HCT116 (cell line): ENCODE data around the gene THRB. TPM values are rescaled to one million over a fixed set of nuclear protein-coding genes. Genes with fewer than 3 reads are reported as not detected.

Experiments
- ATAC-seq: fragments of 200-7000 bp; cut with Tn5 transposase; 2 replicates; pipeline ENCODE4 v1.9.1; 2020; ENCODE audit warnings: mild to moderate bottlenecking, moderate library complexity
- BruUV-seq: library from RNA; stranded (reverse); fragments of 400-500 nt; replicated peaks from 2 replicates; lab custom pipeline; 2021; lab: Mats Ljungman, UMichigan
- CTCF ChIA-PET: fragments of 300-600 bp; sonication (Branson Sonifier 250); formaldehyde crosslinking; loops from one replicate; lab custom pipeline; 2021; ENCODE audit warnings: antibody characterized with exemption; lab: Charles Lee
- POLR2A ChIA-PET: fragments of 300-600, 350-600 bp; sonication (Branson Sonifier 250); formaldehyde crosslinking; loops from one replicate; lab custom pipeline; 2021; ENCODE audit warnings: antibody characterized with exemption; lab: Charles Lee
- RAD21 ChIA-PET, 2 experiments: fragments of 300-600 bp; sonication (Branson Sonifier 250); formaldehyde crosslinking; loops; one replicate each; lab custom pipeline; 2023; ENCODE audit warnings: low total read pairs in 2 of 2; ENCODE audit not compliant: uncharacterized antibody in 2 of 2, unreplicated experiment in 2 of 2, low non-redundant PET in 1 of 2; lab: Charles Lee
- DNase-seq: peaks from one replicate; pipeline ENCODE4 v3.0.0-alpha.2; 2010; ENCODE audit warnings: low read depth, low spot score
- H2AFZ ChIP-seq: fragments of 200-600 bp; shearing (Covaris generic), sonication (generic); 2 replicates; pipeline ENCODE4 v1.6.1; 2017; ENCODE audit warnings: low read depth, mixed run types, mixed read lengths, antibody characterized with exemption, low read length; ENCODE audit not compliant: poor library complexity, severe bottlenecking
- H3K27ac ChIP-seq: 2 replicates; pipeline ENCODE4 v1.5.1; 2012; ENCODE audit warnings: low read depth, low read length
- H3K27me3 ChIP-seq: fragments of 200-600 bp; sonication (generic); 2 replicates; pipeline ENCODE4 v1.6.1; 2016; ENCODE audit warnings: mixed run types, low read length, mixed read lengths; ENCODE audit not compliant: insufficient read depth
- H3K36me3 ChIP-seq, 2 experiments: fragments of 200-500 bp in 1 of 2; fragments of 200-600 bp in 1 of 2; sonication (Bioruptor generic) in 1 of 2; sonication (generic) in 1 of 2; 2 replicates each; pipeline versions ENCODE4 v1.5.1 to v1.6.1; 2014 to 2016; ENCODE audit warnings: low read length in 2 of 2, inconsistent platforms in 1 of 2, mixed read lengths in 1 of 2, mixed run types in 1 of 2; ENCODE audit not compliant: insufficient read depth in 2 of 2, control insufficient read depth in 1 of 2
- H3K4me1 ChIP-seq, 2 experiments: fragments of 200-600 bp in 1 of 2; sonication (generic) in 1 of 2; 2 replicates each; pipeline versions ENCODE4 v1.5.1 to v1.6.1; 2012 to 2017; ENCODE audit warnings: low read length in 2 of 2, inconsistent platforms in 1 of 2, mild to moderate bottlenecking in 1 of 2, mixed read lengths in 1 of 2, mixed run types in 1 of 2, moderate library complexity in 1 of 2; ENCODE audit not compliant: insufficient read depth in 2 of 2, control insufficient read depth in 1 of 2
- H3K4me2 ChIP-seq: fragments of 200-600 bp; sonication (generic); 2 replicates; pipeline ENCODE4 v1.6.1; 2017; ENCODE audit warnings: mixed run types, low read length, mixed read lengths
- H3K4me3 ChIP-seq, 2 experiments: fragments of 200-600 bp in 1 of 2; sonication (generic) in 1 of 2; replicated peaks in 1 of 2; 2 replicates each; pipeline ENCODE4 v1.5.1; 2011 to 2016; ENCODE audit warnings: low read length in 2 of 2, control low read depth in 1 of 2, low read depth in 1 of 2, mild to moderate bottlenecking in 1 of 2, mixed read lengths in 1 of 2, mixed run types in 1 of 2
- H3K79me2 ChIP-seq: fragments of 200-600 bp; sonication (generic); 2 replicates; pipeline ENCODE4 v1.6.1; 2017; ENCODE audit warnings: mild to moderate bottlenecking, mixed run types, low read length, moderate library complexity, mixed read lengths; ENCODE audit not compliant: insufficient read depth
- H3K9ac ChIP-seq: fragments of 200-600 bp; sonication (generic); 2 replicates; pipeline ENCODE4 v1.6.1; 2016; ENCODE audit warnings: low read length, mixed read lengths
- H3K9me2 ChIP-seq: fragments of 200-600 bp; sonication (generic), shearing (Covaris generic); 2 replicates; pipeline ENCODE4 v1.6.1; 2017; ENCODE audit warnings: mixed run types, mild to moderate bottlenecking, moderate library complexity; ENCODE audit not compliant: insufficient read depth
- H3K9me3 ChIP-seq, 2 experiments: fragments of 200-500 bp in 1 of 2; fragments of 200-600 bp in 1 of 2; sonication (Bioruptor generic) in 1 of 2; sonication (generic) in 1 of 2; 2 replicates each; pipeline ENCODE4 v1.6.1; 2014 to 2017; ENCODE audit warnings: low read length in 2 of 2, mixed read lengths in 2 of 2, inconsistent platforms in 1 of 2, low read depth in 1 of 2, mild to moderate bottlenecking in 1 of 2, mixed run types in 1 of 2, moderate library complexity in 1 of 2; ENCODE audit not compliant: control insufficient read depth in 1 of 2, insufficient read depth in 1 of 2
- H4K20me1 ChIP-seq: fragments of 200-600 bp; sonication (generic), shearing (Covaris generic); 2 replicates; pipeline ENCODE4 v1.6.1; 2017; ENCODE audit warnings: mixed run types, mild to moderate bottlenecking, moderate library complexity; ENCODE audit not compliant: insufficient read depth
- CEBPB ChIP-seq: IDR thresholded peaks from 2 replicates; pipeline ENCODE4 v1.6.1; 2012; ENCODE audit warnings: low read depth
- CTCF ChIP-seq, 3 experiments: fragments of 200-600 bp in 1 of 3; sonication (generic) in 1 of 3; IDR thresholded peaks in 2 of 3; conservative IDR thresholded peaks in 1 of 3; 2 replicates each; pipeline ENCODE4 v1.5.1; 2012 to 2017; ENCODE audit warnings: low read depth in 2 of 3, low read length in 2 of 3, antibody characterized with exemption in 1 of 3, borderline replicate concordance in 1 of 3, control low read depth in 1 of 3, mild to moderate bottlenecking in 1 of 3, mixed read lengths in 1 of 3, mixed run types in 1 of 3, moderate library complexity in 1 of 3; ENCODE audit not compliant: insufficient read depth in 1 of 3
- EGR1 ChIP-seq: IDR thresholded peaks from 2 replicates; pipeline ENCODE4 v1.6.1; 2012; ENCODE audit warnings: low read depth
- EZH2phosphoT487 ChIP-seq: fragments of 200-600 bp; IDR thresholded peaks from 2 replicates; pipeline ENCODE4 v1.6.1; 2018; ENCODE audit warnings: antibody characterized with exemption, borderline replicate concordance
- FOSL1 ChIP-seq: IDR thresholded peaks from 2 replicates; pipeline ENCODE4 v1.6.1; 2012; ENCODE audit warnings: low read depth
- JUND ChIP-seq: IDR thresholded peaks from 2 replicates; pipeline ENCODE4 v1.6.1; 2012
- RAD21 ChIP-seq: IDR thresholded peaks from 2 replicates; pipeline ENCODE4 v1.6.1; 2012; ENCODE audit warnings: low read depth, mild to moderate bottlenecking
- SIN3A ChIP-seq: IDR thresholded peaks from 2 replicates; pipeline ENCODE4 v1.6.1; 2012; ENCODE audit warnings: low read depth
- SP1 ChIP-seq: IDR thresholded peaks from 2 replicates; pipeline ENCODE4 v1.6.1; 2012; ENCODE audit warnings: low read depth
- SRF ChIP-seq: IDR thresholded peaks from 2 replicates; pipeline ENCODE4 v1.6.1; 2012; ENCODE audit warnings: low read depth
- YY1 ChIP-seq: IDR thresholded peaks from 2 replicates; pipeline ENCODE4 v1.6.1; 2011; ENCODE audit warnings: low read length, low read depth, moderate library complexity, mild to moderate bottlenecking; ENCODE audit not compliant: insufficient replicate concordance; ENCODE audit errors: extremely low read depth
- ZNF274 ChIP-seq: fragments of 200-500 bp; sonication (Bioruptor generic); IDR thresholded peaks from 2 replicates; pipeline ENCODE4 v1.6.1; 2014; ENCODE audit warnings: mild to moderate bottlenecking, low read depth, low read length, inconsistent platforms
- intact Hi-C: fragments of 100-400 bp; cut with micrococcal nuclease; formaldehyde crosslinking; loops from 2 replicates; pipeline ENCODE4 v1.10.0; 2022
- total RNA-seq: library from RNA; stranded (reverse); gene quantifications from one replicate; pipeline ENCODE4 v1.2.1, GENCODE V29; 2021; ENCODE audit not compliant: unreplicated experiment
- TF ChIP-seq, protein P1 (sequence below): IDR thresholded peaks from 2 replicates; pipeline ENCODE4 v1.6.1; 2012; ENCODE audit warnings: low read depth
- TF ChIP-seq, protein P2 (sequence below): IDR thresholded peaks from 2 replicates; pipeline ENCODE4 v1.6.1; 2011; ENCODE audit warnings: mild to moderate bottlenecking, low read length, moderate library complexity; ENCODE audit not compliant: insufficient replicate concordance; ENCODE audit errors: extremely low read depth

THRB gene
- total RNA-seq, 1 experiment from 2014 or later, result 2.5 TPM

DNA sequence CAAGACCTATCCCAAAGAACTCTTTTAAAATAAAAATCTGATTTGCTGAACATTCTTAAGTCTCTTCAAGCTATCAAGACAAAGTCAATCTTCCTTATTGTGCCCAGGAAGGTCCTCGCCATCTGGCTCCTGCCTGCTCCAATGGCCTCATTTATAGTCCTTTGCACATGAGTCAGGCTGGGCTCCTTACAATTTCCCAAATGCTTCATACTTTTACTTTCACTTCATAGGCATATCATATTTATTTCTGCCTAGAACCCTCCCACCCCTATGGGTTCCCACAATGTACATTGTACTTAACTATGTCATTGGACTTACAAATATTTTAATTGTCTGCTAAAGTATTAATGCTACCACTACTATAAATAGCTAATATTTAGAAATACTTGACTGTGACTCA is 9.1 kb downstream of the THRB start:
- Histone ChIP-seq H2AFZ (no peak overlapping the region), H3K27me3 (no peaks in the 10 kb centered on the region)
- POLR2A ChIA-PET, result no interaction called here
- TF ChIP-seq ZNF274 (no peak), SRF (no peak), RAD21 (no peak), JUND (no peak), CEBPB (no peak), SIN3A (no peak), EZH2phosphoT487 (no peak), SP1 (no peak), FOSL1 (no peak), YY1 (no peak), EGR1 (no peak), CTCF (IDR thresholded peaks at IDR 0.05 in 2 of 3, conservative IDR thresholded peaks at IDR 0.05 in 1 of 3; ENCODE audit: borderline replicate concordance in 1 of 3, insufficient read depth in 1 of 3, low read depth in 2 of 3, low read length in 2 of 3) (no peak)
- TF ChIP-seq, protein P1, sequence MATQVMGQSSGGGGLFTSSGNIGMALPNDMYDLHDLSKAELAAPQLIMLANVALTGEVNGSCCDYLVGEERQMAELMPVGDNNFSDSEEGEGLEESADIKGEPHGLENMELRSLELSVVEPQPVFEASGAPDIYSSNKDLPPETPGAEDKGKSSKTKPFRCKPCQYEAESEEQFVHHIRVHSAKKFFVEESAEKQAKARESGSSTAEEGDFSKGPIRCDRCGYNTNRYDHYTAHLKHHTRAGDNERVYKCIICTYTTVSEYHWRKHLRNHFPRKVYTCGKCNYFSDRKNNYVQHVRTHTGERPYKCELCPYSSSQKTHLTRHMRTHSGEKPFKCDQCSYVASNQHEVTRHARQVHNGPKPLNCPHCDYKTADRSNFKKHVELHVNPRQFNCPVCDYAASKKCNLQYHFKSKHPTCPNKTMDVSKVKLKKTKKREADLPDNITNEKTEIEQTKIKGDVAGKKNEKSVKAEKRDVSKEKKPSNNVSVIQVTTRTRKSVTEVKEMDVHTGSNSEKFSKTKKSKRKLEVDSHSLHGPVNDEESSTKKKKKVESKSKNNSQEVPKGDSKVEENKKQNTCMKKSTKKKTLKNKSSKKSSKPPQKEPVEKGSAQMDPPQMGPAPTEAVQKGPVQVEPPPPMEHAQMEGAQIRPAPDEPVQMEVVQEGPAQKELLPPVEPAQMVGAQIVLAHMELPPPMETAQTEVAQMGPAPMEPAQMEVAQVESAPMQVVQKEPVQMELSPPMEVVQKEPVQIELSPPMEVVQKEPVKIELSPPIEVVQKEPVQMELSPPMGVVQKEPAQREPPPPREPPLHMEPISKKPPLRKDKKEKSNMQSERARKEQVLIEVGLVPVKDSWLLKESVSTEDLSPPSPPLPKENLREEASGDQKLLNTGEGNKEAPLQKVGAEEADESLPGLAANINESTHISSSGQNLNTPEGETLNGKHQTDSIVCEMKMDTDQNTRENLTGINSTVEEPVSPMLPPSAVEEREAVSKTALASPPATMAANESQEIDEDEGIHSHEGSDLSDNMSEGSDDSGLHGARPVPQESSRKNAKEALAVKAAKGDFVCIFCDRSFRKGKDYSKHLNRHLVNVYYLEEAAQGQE, result no peak
- TF ChIP-seq, protein P2, sequence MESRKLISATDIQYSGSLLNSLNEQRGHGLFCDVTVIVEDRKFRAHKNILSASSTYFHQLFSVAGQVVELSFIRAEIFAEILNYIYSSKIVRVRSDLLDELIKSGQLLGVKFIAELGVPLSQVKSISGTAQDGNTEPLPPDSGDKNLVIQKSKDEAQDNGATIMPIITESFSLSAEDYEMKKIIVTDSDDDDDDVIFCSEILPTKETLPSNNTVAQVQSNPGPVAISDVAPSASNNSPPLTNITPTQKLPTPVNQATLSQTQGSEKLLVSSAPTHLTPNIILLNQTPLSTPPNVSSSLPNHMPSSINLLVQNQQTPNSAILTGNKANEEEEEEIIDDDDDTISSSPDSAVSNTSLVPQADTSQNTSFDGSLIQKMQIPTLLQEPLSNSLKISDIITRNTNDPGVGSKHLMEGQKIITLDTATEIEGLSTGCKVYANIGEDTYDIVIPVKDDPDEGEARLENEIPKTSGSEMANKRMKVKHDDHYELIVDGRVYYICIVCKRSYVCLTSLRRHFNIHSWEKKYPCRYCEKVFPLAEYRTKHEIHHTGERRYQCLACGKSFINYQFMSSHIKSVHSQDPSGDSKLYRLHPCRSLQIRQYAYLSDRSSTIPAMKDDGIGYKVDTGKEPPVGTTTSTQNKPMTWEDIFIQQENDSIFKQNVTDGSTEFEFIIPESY, result no peak
- TF ChIP-seq, all 23 proteins: peak for 0
- no peaks in the 10 kb centered on the region for H3K9me2 ChIP-seq
- RAD21 ChIA-PET, result no interaction called here
- no peak overlapping the region for H3K4me3 ChIP-seq
- no TSS peak for BruUV-seq
- H3K9me3 ChIP-seq, result no peaks in the 10 kb centered on the region
- no peaks in the 10 kb centered on the region for H3K4me1 ChIP-seq
- H3K9ac ChIP-seq, result no peak overlapping the region
- H3K4me2 ChIP-seq, result no peak overlapping the region
- ATAC-seq (no peak), DNase-seq (no peak)
- CTCF ChIA-PET, result interaction anchor here (1.4 to 2.7 kb wide), 3 partner anchors 11 to 195 kb away, joined by 3 to 11 read pairs (median 3); no protein-coding TSS in a partner anchor
- intact Hi-C loops, result no loop called here
- no peaks in the 10 kb centered on the region for H4K20me1 ChIP-seq
- no peaks in the 10 kb centered on the region for H3K36me3 ChIP-seq
- H3K79me2 ChIP-seq, result no peaks in the 10 kb centered on the region
- H3K27ac ChIP-seq, result no peak overlapping the region
